Astrocyte (in vitro differentiated cells and primary cell): ENCODE data around the gene AIFM3. TPM values are rescaled to one million over a fixed set of nuclear protein-coding genes. Genes with fewer than 3 reads are reported as not detected.

Source experiments
- DNase-seq: peaks from one replicate; pipeline ENCODE4 v3.0.0-alpha.2; 2010; ENCODE audit warnings: low read depth
- FAIRE-seq: peaks from 2 replicates; lab custom pipeline; 2011; peaks lifted over from hg19 to GRCh38; lab: Jason Lieb, UNC
- H2AFZ ChIP-seq: 2 replicates; pipeline ENCODE4 v1.6.0; 2012; ENCODE audit warnings: low read depth, low read length, inconsistent platforms
- H3K27ac ChIP-seq: 2 replicates; pipeline ENCODE4 v1.5.1; 2011; ENCODE audit warnings: low read depth, low read length, inconsistent platforms
- H3K27me3 ChIP-seq: 2 replicates; pipeline ENCODE4 v1.6.0; 2011; ENCODE audit warnings: low read length, inconsistent platforms; ENCODE audit not compliant: insufficient read depth
- H3K36me3 ChIP-seq: 2 replicates; pipeline ENCODE4 v1.5.1; 2011; ENCODE audit warnings: low read length, inconsistent platforms; ENCODE audit not compliant: insufficient read depth
- H3K4me1 ChIP-seq: 2 replicates; pipeline ENCODE4 v1.5.1; 2011; ENCODE audit warnings: low read length, inconsistent platforms; ENCODE audit not compliant: insufficient read depth
- H3K4me2 ChIP-seq: 2 replicates; pipeline ENCODE4 v1.6.0; 2012; ENCODE audit warnings: low read length, inconsistent platforms
- H3K4me3 ChIP-seq: 2 replicates; pipeline ENCODE4 v1.5.1; 2011; ENCODE audit warnings: low read depth, mild to moderate bottlenecking, low read length, inconsistent platforms; ENCODE audit not compliant: insufficient read depth
- H3K79me2 ChIP-seq: 2 replicates; pipeline ENCODE4 v1.6.0; 2012; ENCODE audit warnings: mild to moderate bottlenecking, low read length, inconsistent platforms; ENCODE audit not compliant: insufficient read depth
- H3K9ac ChIP-seq: 2 replicates; pipeline ENCODE4 v1.6.0; 2012; ENCODE audit warnings: mild to moderate bottlenecking, low read length, inconsistent platforms
- H3K9me3 ChIP-seq: 2 replicates; pipeline ENCODE4 v1.5.1; 2012; ENCODE audit warnings: low read depth, mild to moderate bottlenecking, low read length, inconsistent platforms; ENCODE audit not compliant: insufficient read depth
- H4K20me1 ChIP-seq: 2 replicates; pipeline ENCODE4 v1.6.0; 2012; ENCODE audit warnings: low read length, inconsistent platforms; ENCODE audit not compliant: insufficient read depth
- H3K27ac Mint-ChIP-seq: one replicate; pipeline ENCODE4 v1.8.0; 2021; ENCODE audit warnings: mild to moderate bottlenecking, mixed read lengths; ENCODE audit not compliant: unreplicated experiment
- H3K27me3 Mint-ChIP-seq: one replicate; pipeline ENCODE4 v1.8.0; 2021; ENCODE audit warnings: low read depth, mixed read lengths; ENCODE audit not compliant: unreplicated experiment
- H3K36me3 Mint-ChIP-seq: one replicate; pipeline ENCODE4 v1.8.0; 2021; ENCODE audit warnings: low read depth, mixed read lengths; ENCODE audit not compliant: unreplicated experiment
- H3K4me1 Mint-ChIP-seq: one replicate; pipeline ENCODE4 v1.8.0; 2021; ENCODE audit warnings: low read depth, mixed read lengths; ENCODE audit not compliant: unreplicated experiment
- H3K4me3 Mint-ChIP-seq: one replicate; pipeline ENCODE4 v1.8.0; 2021; ENCODE audit warnings: mild to moderate bottlenecking, moderate library complexity, mixed read lengths; ENCODE audit not compliant: unreplicated experiment
- H3K9me3 Mint-ChIP-seq: one replicate; pipeline ENCODE4 v1.8.0; 2021; ENCODE audit warnings: mild to moderate bottlenecking, mixed read lengths; ENCODE audit not compliant: unreplicated experiment
- CTCF ChIP-seq: IDR thresholded peaks from 2 replicates; pipeline ENCODE4 v1.5.1; 2011; ENCODE audit warnings: low read depth, mild to moderate bottlenecking, inconsistent platforms, low read length, moderate library complexity; ENCODE audit not compliant: insufficient read depth
- EZH2 ChIP-seq: IDR thresholded peaks from 2 replicates; pipeline ENCODE4 v1.6.1; 2012; ENCODE audit warnings: mild to moderate bottlenecking, low read length, inconsistent platforms; ENCODE audit not compliant: insufficient read depth
- total RNA-seq: library from RNA; stranded (reverse); gene quantifications from 2 replicates; pipeline ENCODE4 v1.2.1, GENCODE V29; 2021

Gene AIFM3
- total RNA-seq, 1 donor from 2014 or later: 0.48 TPM

GRCh38 chr22:21000207-21000986 lies 33.3 kb downstream of the AIFM3 start:
- peaks cover 23% of the 10 kb centered on the region for H3K4me1 ChIP-seq
- DNase-seq (no peak), FAIRE-seq (no peak)
- TF ChIP-seq CTCF (no peak), EZH2 (no peak)
- no peaks in the 10 kb centered on the region for H3K27me3 Mint-ChIP-seq
- H3K36me3 ChIP-seq: no peaks in the 10 kb centered on the region
- H2AFZ ChIP-seq: no peak overlapping the region
- peak overlapping the region; percentile 95 for H3K4me3 Mint-ChIP-seq
- no peak overlapping the region for H3K27ac ChIP-seq
- peaks cover 40% of the 10 kb centered on the region for H3K79me2 ChIP-seq
- no peaks in the 10 kb centered on the region for H3K4me1 Mint-ChIP-seq
- no peaks in the 10 kb centered on the region for H3K9me3 Mint-ChIP-seq
- H3K9ac ChIP-seq: peak overlapping the region; percentile 95
- peak overlapping the region; percentile 68 for H3K4me3 ChIP-seq
- peaks cover 3% of the 10 kb centered on the region for H3K36me3 Mint-ChIP-seq
- no peaks in the 10 kb centered on the region for H3K27me3 ChIP-seq
- peak overlapping the region; percentile 72 for H3K27ac Mint-ChIP-seq
- H3K9me3 ChIP-seq: no peaks in the 10 kb centered on the region
- peak overlapping the region; percentile 96 for H3K4me2 ChIP-seq
- H4K20me1 ChIP-seq: peaks cover 27% of the 10 kb centered on the region

- peaks cover 27% of the 10 kb centered on the region for H4K20me1 ChIP-seq
- peaks cover 40% of the 10 kb centered on the region for H3K79me2 ChIP-seq
- peak overlapping the region; percentile 98 for H3K27ac ChIP-seq
- H2AFZ ChIP-seq: peak overlapping the region; percentile 79
- peak overlapping the region; percentile 95 for H3K9ac ChIP-seq
- Mint-ChIP-seq H3K27me3 (no peaks in the 10 kb centered on the region), H3K4me1 (no peaks in the 10 kb centered on the region), H3K9me3 (no peaks in the 10 kb centered on the region), H3K4me3 (peak overlapping the region; percentile 95), H3K27ac (peak overlapping the region; percentile 91), H3K36me3 (peaks cover 3% of the 10 kb centered on the region)
- peak overlapping the region; percentile 68 for H3K4me3 ChIP-seq
- H3K9me3 ChIP-seq: no peaks in the 10 kb centered on the region
- H3K4me2 ChIP-seq: peak overlapping the region; percentile 96
- H3K27me3 ChIP-seq: no peaks in the 10 kb centered on the region
- FAIRE-seq (no peak), DNase-seq (no peak)
- peaks cover 23% of the 10 kb centered on the region for H3K4me1 ChIP-seq
- TF ChIP-seq EZH2 (no peak), CTCF (no peak)
- no peaks in the 10 kb centered on the region for H3K36me3 ChIP-seq
Observed at GRCh38 chr22:21000987-21001600, 34.0 kb downstream of the AIFM3 start.
